ENCODE data around the gene ZNF579.

ZNF579 gene

GRCh38 chr19:55594996-55595545 lies 14.4 kb upstream of the ZNF579 start:
- DNase-seq (ENCODE audit: low read depth), result no peak
- H3K4me3 ChIP-seq (ENCODE audit: low read length), result no peak overlapping the region
- TF ChIP-seq, protein P1, sequence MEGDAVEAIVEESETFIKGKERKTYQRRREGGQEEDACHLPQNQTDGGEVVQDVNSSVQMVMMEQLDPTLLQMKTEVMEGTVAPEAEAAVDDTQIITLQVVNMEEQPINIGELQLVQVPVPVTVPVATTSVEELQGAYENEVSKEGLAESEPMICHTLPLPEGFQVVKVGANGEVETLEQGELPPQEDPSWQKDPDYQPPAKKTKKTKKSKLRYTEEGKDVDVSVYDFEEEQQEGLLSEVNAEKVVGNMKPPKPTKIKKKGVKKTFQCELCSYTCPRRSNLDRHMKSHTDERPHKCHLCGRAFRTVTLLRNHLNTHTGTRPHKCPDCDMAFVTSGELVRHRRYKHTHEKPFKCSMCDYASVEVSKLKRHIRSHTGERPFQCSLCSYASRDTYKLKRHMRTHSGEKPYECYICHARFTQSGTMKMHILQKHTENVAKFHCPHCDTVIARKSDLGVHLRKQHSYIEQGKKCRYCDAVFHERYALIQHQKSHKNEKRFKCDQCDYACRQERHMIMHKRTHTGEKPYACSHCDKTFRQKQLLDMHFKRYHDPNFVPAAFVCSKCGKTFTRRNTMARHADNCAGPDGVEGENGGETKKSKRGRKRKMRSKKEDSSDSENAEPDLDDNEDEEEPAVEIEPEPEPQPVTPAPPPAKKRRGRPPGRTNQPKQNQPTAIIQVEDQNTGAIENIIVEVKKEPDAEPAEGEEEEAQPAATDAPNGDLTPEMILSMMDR (conservative IDR thresholded peaks at IDR 0.05; ENCODE audit: low read depth, low read length), result no peak

DNA sequence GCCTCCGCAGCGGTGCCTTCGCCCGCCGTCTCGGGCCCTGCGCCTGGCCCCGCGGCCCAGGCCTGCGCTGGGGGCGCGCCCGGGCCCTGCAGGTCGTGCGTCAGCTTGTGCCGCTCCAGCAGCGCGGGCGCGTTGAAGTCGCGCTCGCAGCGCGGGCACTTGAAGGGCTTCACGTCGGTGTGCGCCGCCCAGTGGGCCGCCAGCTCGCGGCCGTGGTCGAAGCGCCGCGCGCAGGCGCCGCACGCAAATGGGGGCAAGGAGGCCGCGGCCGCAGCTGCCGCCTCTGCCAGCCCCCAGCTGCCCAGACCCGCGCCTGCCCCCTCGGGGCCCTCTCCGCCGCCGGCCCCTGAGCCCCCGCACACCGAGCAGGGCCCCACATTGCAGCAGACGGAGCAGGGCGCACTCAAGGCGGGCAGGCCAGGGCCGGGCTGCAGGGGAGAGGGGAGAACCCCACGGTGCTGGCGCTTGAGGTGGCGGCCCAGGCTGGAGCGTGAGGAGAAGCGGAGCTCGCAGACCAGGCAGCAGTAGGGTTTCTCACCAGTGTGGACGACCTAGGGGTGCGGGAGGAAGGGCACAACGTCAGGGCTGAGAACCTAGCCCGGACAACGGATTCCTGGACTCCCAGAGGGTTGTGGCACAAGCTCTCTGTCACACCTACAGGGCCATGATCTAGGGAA lies 12.6 kb upstream of the ZNF579 start:
- DNase-seq (ENCODE audit: low read depth), result no peak
- TF ChIP-seq, protein P1 (conservative IDR thresholded peaks at IDR 0.05; ENCODE audit: low read depth, low read length), result no peak
- H3K4me3 ChIP-seq (ENCODE audit: low read length), result no peak overlapping the region

- TF ChIP-seq, protein P1 (conservative IDR thresholded peaks at IDR 0.05; ENCODE audit: low read depth, low read length), result no peak
- no peak overlapping the region for H3K4me3 ChIP-seq (ENCODE audit: low read length)
- DNase-seq (ENCODE audit: low read depth), result no peak
Observed at GRCh38 chr19:55592391-55593090, 11.9 kb upstream of the ZNF579 start.

GRCh38 chr19:55591555-55591954 lies 10.9 kb upstream of the ZNF579 start:
- no peak for DNase-seq (ENCODE audit: low read depth)
- H3K4me3 ChIP-seq (ENCODE audit: low read length), result no peak overlapping the region
- TF ChIP-seq, protein P1 (conservative IDR thresholded peaks at IDR 0.05; ENCODE audit: low read depth, low read length), result no peak

- TF ChIP-seq, protein P1 (conservative IDR thresholded peaks at IDR 0.05; ENCODE audit: low read depth, low read length), result no peak
- no peak overlapping the region for H3K4me3 ChIP-seq (ENCODE audit: low read length)
- DNase-seq (ENCODE audit: low read depth), result no peak
Observed at GRCh38 chr19:55590617-55591016, 10.0 kb upstream of the ZNF579 start.

DNA sequence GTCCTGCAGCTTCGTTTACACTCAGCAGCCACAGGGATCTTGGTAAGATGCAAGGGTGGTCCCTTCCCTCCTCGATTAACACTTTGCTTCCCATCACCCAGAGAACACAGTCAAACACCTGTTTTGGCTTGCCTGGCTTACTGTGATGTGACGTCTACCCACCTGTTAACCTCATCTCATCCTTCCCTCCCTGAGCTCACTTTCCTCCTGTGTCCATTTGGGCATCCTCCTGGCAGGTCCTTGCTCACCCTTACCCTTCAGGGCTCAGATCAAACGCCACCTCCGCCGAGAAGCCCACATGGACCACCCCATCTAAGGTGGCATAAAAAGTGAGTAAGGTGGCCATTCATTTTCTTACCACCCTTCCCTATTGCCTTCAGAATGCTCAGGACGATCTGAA lies 9.5 kb upstream of the ZNF579 start:
- TF ChIP-seq, protein P1 (conservative IDR thresholded peaks at IDR 0.05; ENCODE audit: low read depth, low read length), result no peak

More for the DNA sequence above, 9.5 kb upstream of the ZNF579 start:
- no peak overlapping the region for H3K4me3 ChIP-seq (ENCODE audit: low read length)
- DNase-seq (ENCODE audit: low read depth), result no peak

Measured in retinal pigment epithelial cell (primary cell).